Hepatocyte (in vitro differentiated cells): Measurements from ENCODE around the gene NRIP3. TPM values are rescaled to one million over a fixed set of nuclear protein-coding genes. Genes with fewer than 3 reads are reported as not detected.

ENCODE experiments used
- DNase-seq: peaks from one replicate; pipeline ENCODE4 v3.0.0-alpha.2; 2016; ENCODE audit warnings: low spot score
- H2AFZ ChIP-seq: fragments of 200-600 bp; sonication (generic); 2 replicates; pipeline ENCODE4 v1.6.0; 2016; ENCODE audit warnings: antibody characterized with exemption, mild to moderate bottlenecking
- H3K27ac ChIP-seq: fragments of 200-600 bp; sonication (generic); 2 replicates; pipeline ENCODE4 v1.5.1; 2016; ENCODE audit warnings: mild to moderate bottlenecking
- H3K27me3 ChIP-seq: fragments of 200-600 bp; sonication (generic); 2 replicates; pipeline ENCODE4 v1.6.1; 2016
- H3K36me3 ChIP-seq: fragments of 200-600 bp; sonication (generic); replicated peaks from 2 replicates; pipeline ENCODE4 v1.5.1; 2016; ENCODE audit warnings: low read depth; ENCODE audit not compliant: insufficient read depth
- H3K4me1 ChIP-seq: fragments of 200-600 bp; sonication (generic); 2 replicates; pipeline ENCODE4 v1.5.1; 2016; ENCODE audit warnings: mild to moderate bottlenecking, moderate library complexity; ENCODE audit not compliant: insufficient read depth
- H3K4me2 ChIP-seq: fragments of 200-600 bp; sonication (generic); 2 replicates; pipeline ENCODE4 v1.6.0; 2016
- H3K4me3 ChIP-seq: fragments of 200-600 bp; sonication (generic); 2 replicates; pipeline ENCODE4 v1.5.1; 2016; ENCODE audit warnings: mild to moderate bottlenecking
- H3K79me2 ChIP-seq: fragments of 200-600 bp; sonication (generic); 2 replicates; pipeline ENCODE4 v1.6.0; 2017; ENCODE audit warnings: mild to moderate bottlenecking
- H3K9me2 ChIP-seq: fragments of 200-600 bp; sonication (generic); replicated peaks from 2 replicates; pipeline ENCODE4 v1.6.0; 2017; ENCODE audit warnings: mild to moderate bottlenecking; ENCODE audit not compliant: insufficient read depth
- H3K9me3 ChIP-seq: fragments of 200-600 bp; sonication (generic); 2 replicates; pipeline ENCODE4 v1.5.1; 2016; ENCODE audit warnings: low read depth, mild to moderate bottlenecking
- H4K20me1 ChIP-seq: fragments of 200-600 bp; sonication (generic); 2 replicates; pipeline ENCODE4 v1.6.0; 2016; ENCODE audit warnings: mild to moderate bottlenecking; ENCODE audit not compliant: insufficient read depth, poor library complexity, severe bottlenecking
- EZH2 ChIP-seq: fragments of 200-600 bp; sonication (generic); IDR thresholded peaks from 2 replicates; pipeline ENCODE4 v1.6.1; 2016; ENCODE audit warnings: antibody characterized with exemption, mild to moderate bottlenecking, borderline replicate concordance
- EZH2phosphoT487 ChIP-seq: fragments of 200-600 bp; sonication (generic); IDR thresholded peaks from one replicate; pipeline ENCODE4 v1.6.1; 2018; ENCODE audit warnings: antibody characterized with exemption, mild to moderate bottlenecking, low read depth, moderate library complexity; ENCODE audit not compliant: unreplicated experiment, severe bottlenecking
- WGBS: methylation state at CpG from one replicate; pipeline ENCODE4 v1.1.6; 2016; ENCODE audit warnings: low lambda C conversion rate; ENCODE audit errors: missing lambda C conversion rate; 5-methylcytosine and 5-hydroxymethylcytosine counted together
- polyA plus RNA-seq: library from polyadenylated mRNA; unstranded; fragments of >200 nt; fragmentation: Nextera tagmentation; extraction: Ambion mirVana; gene quantifications from 2 replicates; pipeline ENCODE4 v1.2.1, GENCODE V29; 2016
- total RNA-seq: library from RNA; depleted of rRNA; stranded (reverse); fragments of >200 nt; gene quantifications from 2 replicates; pipeline ENCODE4 v1.2.3, GENCODE V29; 2014
- TF ChIP-seq, protein P1 (sequence below): fragments of 200-600 bp; sonication (generic); IDR thresholded peaks from 2 replicates; pipeline ENCODE4 v1.5.1; 2016; ENCODE audit warnings: antibody characterized with exemption, mild to moderate bottlenecking; ENCODE audit not compliant: poor library complexity

NRIP3 gene
- total and polyA plus RNA-seq, 2 experiments from 2014 or later, result 2.4 to 2.9 TPM

DNA sequence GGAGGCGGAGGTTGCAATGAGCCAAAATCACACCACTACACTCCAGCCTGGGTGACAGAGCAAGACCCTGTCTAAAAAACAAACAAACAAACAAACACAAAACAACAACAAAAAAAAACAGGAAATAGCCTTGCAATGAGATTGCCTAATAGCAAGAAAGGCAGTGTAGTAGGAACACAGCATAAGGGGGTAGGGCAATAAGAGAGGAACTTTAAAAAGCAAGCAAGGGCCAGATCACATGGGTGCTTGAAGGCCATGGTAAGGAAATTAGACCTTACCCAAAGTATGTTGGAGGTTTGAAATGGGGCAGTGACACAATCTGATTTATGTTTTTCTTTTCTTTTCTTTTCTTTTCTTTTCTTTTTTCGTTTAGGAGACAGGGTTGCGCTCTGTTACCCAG lies 34.7 kb upstream of the NRIP3 start:
- no peak overlapping the region for H2AFZ ChIP-seq
- no peaks in the 10 kb centered on the region for H4K20me1 ChIP-seq
- H3K27ac ChIP-seq, result no peak overlapping the region
- no peaks in the 10 kb centered on the region for H3K36me3 ChIP-seq
- no peaks in the 10 kb centered on the region for H3K9me2 ChIP-seq
- TF ChIP-seq EZH2 (no peak), EZH2phosphoT487 (no peak)
- TF ChIP-seq, protein P1, sequence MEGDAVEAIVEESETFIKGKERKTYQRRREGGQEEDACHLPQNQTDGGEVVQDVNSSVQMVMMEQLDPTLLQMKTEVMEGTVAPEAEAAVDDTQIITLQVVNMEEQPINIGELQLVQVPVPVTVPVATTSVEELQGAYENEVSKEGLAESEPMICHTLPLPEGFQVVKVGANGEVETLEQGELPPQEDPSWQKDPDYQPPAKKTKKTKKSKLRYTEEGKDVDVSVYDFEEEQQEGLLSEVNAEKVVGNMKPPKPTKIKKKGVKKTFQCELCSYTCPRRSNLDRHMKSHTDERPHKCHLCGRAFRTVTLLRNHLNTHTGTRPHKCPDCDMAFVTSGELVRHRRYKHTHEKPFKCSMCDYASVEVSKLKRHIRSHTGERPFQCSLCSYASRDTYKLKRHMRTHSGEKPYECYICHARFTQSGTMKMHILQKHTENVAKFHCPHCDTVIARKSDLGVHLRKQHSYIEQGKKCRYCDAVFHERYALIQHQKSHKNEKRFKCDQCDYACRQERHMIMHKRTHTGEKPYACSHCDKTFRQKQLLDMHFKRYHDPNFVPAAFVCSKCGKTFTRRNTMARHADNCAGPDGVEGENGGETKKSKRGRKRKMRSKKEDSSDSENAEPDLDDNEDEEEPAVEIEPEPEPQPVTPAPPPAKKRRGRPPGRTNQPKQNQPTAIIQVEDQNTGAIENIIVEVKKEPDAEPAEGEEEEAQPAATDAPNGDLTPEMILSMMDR, result no peak
- no peak for DNase-seq
- H3K4me2 ChIP-seq, result no peak overlapping the region
- no peaks in the 10 kb centered on the region for H3K4me1 ChIP-seq
- H3K4me3 ChIP-seq, result no peak overlapping the region
- 95% methylated on average over 3 of the region's 3 CpGs for WGBS
- H3K9me3 ChIP-seq, result no peaks in the 10 kb centered on the region
- H3K79me2 ChIP-seq, result no peaks in the 10 kb centered on the region
- H3K27me3 ChIP-seq, result no peaks in the 10 kb centered on the region

DNA sequence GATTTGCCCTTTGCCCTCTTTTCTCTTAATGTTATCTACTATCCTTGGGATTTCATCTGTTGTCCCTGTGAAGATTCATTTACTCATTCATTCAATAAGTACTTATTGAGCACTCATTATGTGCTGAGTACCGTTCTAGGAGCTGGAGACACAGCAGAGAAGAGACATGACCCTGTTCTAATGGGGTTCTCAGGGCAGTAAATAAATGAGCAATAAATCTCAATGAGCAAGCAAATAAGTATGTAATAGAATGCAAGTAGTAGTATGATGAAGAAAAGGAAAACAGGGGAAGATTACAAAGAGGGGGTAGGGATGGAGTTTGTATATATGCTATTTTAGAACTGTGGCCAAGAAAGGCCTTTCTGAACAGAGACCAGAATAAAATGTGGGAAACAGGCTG lies 34.2 kb upstream of the NRIP3 start:
- H2AFZ ChIP-seq, result no peak overlapping the region
- H3K9me2 ChIP-seq, result no peaks in the 10 kb centered on the region
- TF ChIP-seq EZH2, result no peak
- TF ChIP-seq EZH2phosphoT487, result no peak
- TF ChIP-seq, protein P1, result no peak
- 70% methylated on average over 1 of the region's 1 CpG for WGBS
- H3K4me2 ChIP-seq, result no peak overlapping the region
- DNase-seq, result no peak
- H4K20me1 ChIP-seq, result no peaks in the 10 kb centered on the region
- H3K36me3 ChIP-seq, result no peaks in the 10 kb centered on the region
- H3K9me3 ChIP-seq, result no peaks in the 10 kb centered on the region
- no peaks in the 10 kb centered on the region for H3K79me2 ChIP-seq
- no peaks in the 10 kb centered on the region for H3K4me1 ChIP-seq
- no peaks in the 10 kb centered on the region for H3K27me3 ChIP-seq
- no peak overlapping the region for H3K27ac ChIP-seq
- no peak overlapping the region for H3K4me3 ChIP-seq

DNA sequence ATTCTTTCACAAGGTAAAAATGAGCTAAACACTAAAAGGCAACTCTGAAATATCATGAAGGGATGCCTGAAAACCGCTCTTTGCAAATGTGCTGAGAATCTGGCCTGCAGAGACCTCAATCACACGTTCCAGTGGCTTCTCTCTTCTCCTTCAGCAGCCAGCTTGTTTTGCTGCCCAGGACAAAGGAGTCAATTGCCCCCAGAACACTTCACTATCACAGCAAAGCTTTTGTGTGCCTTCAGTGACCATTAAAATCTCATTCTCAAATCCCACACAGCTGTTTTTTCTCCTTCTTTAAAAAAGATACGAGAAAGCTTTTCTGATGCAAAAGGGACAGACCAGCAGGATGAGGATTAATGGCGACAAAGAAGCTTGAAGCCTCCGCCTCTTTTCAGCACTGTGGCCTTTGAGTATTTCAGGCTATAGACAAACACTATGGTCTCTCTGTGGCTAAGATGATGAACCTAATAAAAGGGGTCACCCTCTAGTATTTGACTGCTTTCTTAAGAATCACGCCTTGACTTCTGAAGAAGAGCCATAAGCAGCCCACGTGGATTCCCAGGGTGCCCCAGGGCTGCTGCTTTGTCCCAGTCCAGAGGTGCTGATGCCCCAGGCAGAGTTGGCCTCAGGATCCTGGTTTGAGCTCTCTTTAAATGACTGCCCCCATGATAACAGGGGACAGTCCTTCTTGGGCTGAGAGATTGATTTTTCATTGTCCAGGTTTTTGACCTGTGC lies 33.4 kb upstream of the NRIP3 start:
- Histone ChIP-seq H4K20me1 (no peaks in the 10 kb centered on the region), H3K79me2 (no peaks in the 10 kb centered on the region), H3K4me3 (no peak overlapping the region), H3K36me3 (no peaks in the 10 kb centered on the region), H3K27ac (no peak overlapping the region), H3K9me3 (no peaks in the 10 kb centered on the region), H3K4me1 (no peaks in the 10 kb centered on the region), H3K4me2 (no peak overlapping the region), H2AFZ (no peak overlapping the region), H3K27me3 (no peaks in the 10 kb centered on the region), H3K9me2 (no peaks in the 10 kb centered on the region)
- no peak for DNase-seq
- TF ChIP-seq, protein P1, result no peak
- no peak for TF ChIP-seq EZH2
- no peak for TF ChIP-seq EZH2phosphoT487
- WGBS, result 68% methylated on average over 7 of the region's 7 CpGs
